ENCODE data around the gene GLCE.

Gene GLCE

DNA sequence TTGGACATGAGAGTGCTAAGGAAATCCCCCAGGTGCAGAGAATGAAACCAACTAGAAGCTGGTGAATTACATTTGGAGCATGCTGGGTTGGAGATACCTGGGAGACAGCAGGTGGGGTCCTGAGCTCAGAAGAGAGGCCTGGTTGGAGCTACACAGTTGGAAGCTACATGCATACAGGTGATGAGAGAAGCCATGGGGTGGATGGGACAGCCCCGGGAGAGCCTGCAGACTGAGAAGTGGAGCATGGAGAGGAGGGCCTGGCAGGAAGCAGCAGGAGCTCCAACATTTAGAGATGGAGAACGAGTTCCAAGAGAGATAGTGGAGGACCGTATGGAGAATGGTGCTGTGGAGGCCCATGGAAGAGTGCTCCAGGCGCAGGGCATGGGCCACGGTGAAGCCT, 148.5 kb downstream of the GLCE start:
- no peak overlapping the region for H3K4me3 ChIP-seq (ENCODE audit: low read depth, low read length)
- H3K27ac ChIP-seq, result no peak overlapping the region
- in situ Hi-C loops (cut with HindIII; ENCODE audit: low pct_ligation_motif_present, low sequenced_read_pairs), result no loop called here
- TF ChIP-seq, protein P1, sequence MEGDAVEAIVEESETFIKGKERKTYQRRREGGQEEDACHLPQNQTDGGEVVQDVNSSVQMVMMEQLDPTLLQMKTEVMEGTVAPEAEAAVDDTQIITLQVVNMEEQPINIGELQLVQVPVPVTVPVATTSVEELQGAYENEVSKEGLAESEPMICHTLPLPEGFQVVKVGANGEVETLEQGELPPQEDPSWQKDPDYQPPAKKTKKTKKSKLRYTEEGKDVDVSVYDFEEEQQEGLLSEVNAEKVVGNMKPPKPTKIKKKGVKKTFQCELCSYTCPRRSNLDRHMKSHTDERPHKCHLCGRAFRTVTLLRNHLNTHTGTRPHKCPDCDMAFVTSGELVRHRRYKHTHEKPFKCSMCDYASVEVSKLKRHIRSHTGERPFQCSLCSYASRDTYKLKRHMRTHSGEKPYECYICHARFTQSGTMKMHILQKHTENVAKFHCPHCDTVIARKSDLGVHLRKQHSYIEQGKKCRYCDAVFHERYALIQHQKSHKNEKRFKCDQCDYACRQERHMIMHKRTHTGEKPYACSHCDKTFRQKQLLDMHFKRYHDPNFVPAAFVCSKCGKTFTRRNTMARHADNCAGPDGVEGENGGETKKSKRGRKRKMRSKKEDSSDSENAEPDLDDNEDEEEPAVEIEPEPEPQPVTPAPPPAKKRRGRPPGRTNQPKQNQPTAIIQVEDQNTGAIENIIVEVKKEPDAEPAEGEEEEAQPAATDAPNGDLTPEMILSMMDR (IDR thresholded peaks at IDR 0.05; ENCODE audit: low read depth, low read length, missing control alignments), result no peak
- H3K36me3 ChIP-seq (replicated peaks), result no peaks in the 10 kb centered on the region
- no peak for DNase-seq
- H3K27me3 ChIP-seq (replicated peaks), result no peaks in the 10 kb centered on the region

DNA sequence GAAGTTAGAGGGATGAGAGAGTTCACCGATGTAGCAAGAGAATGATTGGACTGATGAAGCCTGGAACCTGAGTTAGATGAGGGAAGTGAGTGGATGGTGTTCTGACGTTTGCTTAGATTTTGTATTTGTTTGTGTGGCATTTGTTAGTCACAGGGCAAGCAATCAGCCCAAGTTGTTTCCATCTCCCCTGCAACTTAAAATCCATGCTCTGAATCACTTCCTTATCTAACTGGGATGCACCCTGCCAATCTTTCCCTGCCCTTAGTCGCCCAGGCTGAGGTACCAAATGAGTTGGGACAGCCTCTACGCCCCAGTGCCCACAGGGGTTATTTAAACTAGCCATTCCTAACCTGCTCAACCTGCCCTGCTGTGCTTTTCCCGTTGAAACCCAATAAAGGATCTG, 150.9 kb downstream of the GLCE start:
- H3K36me3 ChIP-seq (replicated peaks), result no peaks in the 10 kb centered on the region
- no peak overlapping the region for H3K27ac ChIP-seq
- H3K4me3 ChIP-seq (ENCODE audit: low read depth, low read length), result no peak overlapping the region
- in situ Hi-C loops (cut with HindIII; ENCODE audit: low pct_ligation_motif_present, low sequenced_read_pairs), result no loop called here
- DNase-seq, result peak; percentile 28
- H3K27me3 ChIP-seq (replicated peaks), result no peaks in the 10 kb centered on the region
- TF ChIP-seq, protein P1 (IDR thresholded peaks at IDR 0.05; ENCODE audit: low read depth, low read length, missing control alignments), result no peak

DNA sequence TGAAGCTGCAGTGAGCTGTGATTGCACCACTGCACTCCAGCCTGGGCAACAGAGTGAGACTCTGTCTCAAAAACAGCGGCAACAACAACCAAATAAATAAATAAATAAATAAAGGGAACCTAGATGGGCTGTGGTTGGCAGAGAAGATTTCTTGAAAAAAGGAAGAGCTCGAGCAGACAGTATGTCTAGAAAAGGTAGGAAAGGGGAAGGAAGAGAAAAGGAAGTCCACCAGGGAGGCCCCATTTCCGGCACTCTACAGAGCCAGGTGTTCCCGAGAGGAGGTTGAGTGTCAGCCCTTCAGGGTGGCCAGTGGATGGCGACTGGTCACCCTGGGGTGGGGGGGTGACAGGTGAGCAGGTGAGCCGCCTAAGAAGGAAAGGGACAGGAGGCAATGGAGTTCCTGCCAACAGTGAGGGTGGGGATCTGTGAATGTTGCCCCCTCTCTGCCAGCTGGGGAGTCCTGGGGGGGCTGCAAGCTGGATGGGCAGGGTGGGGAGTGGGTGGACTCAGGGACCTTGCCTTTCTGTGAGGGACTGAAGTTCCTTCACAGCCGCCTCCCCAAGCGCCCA, 153.1 kb downstream of the GLCE start:
- DNase-seq, result no peak
- Histone ChIP-seq H3K36me3 (replicated peaks) (no peaks in the 10 kb centered on the region), H3K4me3 (ENCODE audit: low read depth, low read length) (no peak overlapping the region), H3K27me3 (replicated peaks) (no peaks in the 10 kb centered on the region), H3K27ac (no peak overlapping the region)
- in situ Hi-C loops (cut with HindIII; ENCODE audit: low pct_ligation_motif_present, low sequenced_read_pairs), result no loop called here
- TF ChIP-seq, protein P1 (IDR thresholded peaks at IDR 0.05; ENCODE audit: low read depth, low read length, missing control alignments), result no peak

DNA sequence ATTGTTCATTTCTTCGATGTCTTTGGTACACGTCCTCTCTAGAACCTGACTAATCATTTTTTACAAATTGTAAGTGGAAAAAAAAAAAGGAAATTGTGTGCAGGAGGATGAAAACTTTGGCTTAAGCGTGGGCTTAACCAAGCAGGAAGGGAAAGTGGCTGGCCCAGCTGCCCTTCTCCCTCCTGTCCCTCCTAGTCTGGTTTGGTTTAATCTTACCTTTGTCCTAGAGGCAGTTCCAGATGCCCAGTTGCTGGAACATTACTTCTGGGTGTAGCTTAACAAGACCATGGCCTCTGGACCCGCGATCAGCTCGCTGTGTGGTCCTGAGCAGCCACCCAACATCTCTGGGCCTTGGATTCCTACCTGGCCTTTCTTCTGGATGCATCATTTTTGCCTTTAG, 153.7 kb downstream of the GLCE start:
- no peak for DNase-seq
- H3K27ac ChIP-seq, result no peak overlapping the region
- TF ChIP-seq, protein P1 (IDR thresholded peaks at IDR 0.05; ENCODE audit: low read depth, low read length, missing control alignments), result no peak
- H3K27me3 ChIP-seq (replicated peaks), result no peaks in the 10 kb centered on the region
- no peak overlapping the region for H3K4me3 ChIP-seq (ENCODE audit: low read depth, low read length)
- H3K36me3 ChIP-seq (replicated peaks), result no peaks in the 10 kb centered on the region
- in situ Hi-C loops (cut with HindIII; ENCODE audit: low pct_ligation_motif_present, low sequenced_read_pairs), result no loop called here

DNA sequence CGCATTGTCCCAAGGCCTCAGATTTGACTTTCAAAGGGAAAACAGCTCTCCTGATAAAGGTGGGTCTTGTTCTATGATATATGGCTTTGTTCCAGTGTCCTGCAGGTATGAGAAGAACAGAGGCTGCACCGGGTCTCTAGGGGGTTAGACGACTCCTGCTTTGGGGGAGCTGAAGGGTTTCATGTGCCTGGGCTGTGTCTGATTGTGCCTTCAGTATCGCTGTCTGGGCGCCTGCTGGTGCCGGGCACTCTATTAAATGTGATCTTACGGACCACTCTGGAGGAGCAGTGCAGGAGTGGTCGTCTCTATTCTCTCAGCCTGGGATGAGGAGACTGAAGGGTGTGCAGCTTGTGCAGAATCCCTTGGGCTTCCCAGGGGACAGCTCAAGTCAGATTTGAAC, 154.3 kb downstream of the GLCE start:
- in situ Hi-C loops (cut with HindIII; ENCODE audit: low pct_ligation_motif_present, low sequenced_read_pairs), result no loop called here
- H3K4me3 ChIP-seq (ENCODE audit: low read depth, low read length), result no peak overlapping the region
- H3K27ac ChIP-seq, result no peak overlapping the region
- H3K36me3 ChIP-seq (replicated peaks), result no peaks in the 10 kb centered on the region
- DNase-seq, result no peak
- TF ChIP-seq, protein P1 (IDR thresholded peaks at IDR 0.05; ENCODE audit: low read depth, low read length, missing control alignments), result no peak
- no peaks in the 10 kb centered on the region for H3K27me3 ChIP-seq (replicated peaks)

Measured in brain microvascular endothelial cell (primary cell).